Muscle layer of colon (tissue), 2 donors: ENCODE measurements around the gene KLHL22.

Source experiments
- H3K27ac ChIP-seq: one replicate; pipeline ENCODE4 v1.7.0; 2013; ENCODE audit warnings: low read depth, mild to moderate bottlenecking, low read length, moderate library complexity
- H3K27me3 ChIP-seq, 2 donors: one replicate each; pipeline ENCODE4 v1.7.0; 2013; ENCODE audit warnings: low read length in 2 of 2, mild to moderate bottlenecking in 2 of 2; ENCODE audit not compliant: insufficient read depth in 2 of 2, control insufficient read depth in 1 of 2
- H3K36me3 ChIP-seq: one replicate; pipeline ENCODE4 v1.7.0; 2013; ENCODE audit warnings: mild to moderate bottlenecking, low read length; ENCODE audit not compliant: insufficient read depth
- H3K4me1 ChIP-seq: one replicate; pipeline ENCODE4 v1.7.0; 2013; ENCODE audit warnings: mild to moderate bottlenecking, low read length; ENCODE audit not compliant: insufficient read depth
- H3K4me3 ChIP-seq, 2 donors: one replicate each; pipeline ENCODE4 v1.7.0; 2013; ENCODE audit warnings: low read length in 2 of 2, low read depth in 1 of 2, mild to moderate bottlenecking in 1 of 2, moderate library complexity in 1 of 2
- H3K9ac ChIP-seq: one replicate; pipeline ENCODE4 v1.7.0; 2013; ENCODE audit warnings: low read length
- H3K9me3 ChIP-seq: one replicate; pipeline ENCODE4 v1.7.0; 2013; ENCODE audit warnings: mild to moderate bottlenecking, low read length
- donor health status: abdominal sarcoma.
- donor health status: Adenocarcinoma of cecum.

The KLHL22 gene

DNA sequence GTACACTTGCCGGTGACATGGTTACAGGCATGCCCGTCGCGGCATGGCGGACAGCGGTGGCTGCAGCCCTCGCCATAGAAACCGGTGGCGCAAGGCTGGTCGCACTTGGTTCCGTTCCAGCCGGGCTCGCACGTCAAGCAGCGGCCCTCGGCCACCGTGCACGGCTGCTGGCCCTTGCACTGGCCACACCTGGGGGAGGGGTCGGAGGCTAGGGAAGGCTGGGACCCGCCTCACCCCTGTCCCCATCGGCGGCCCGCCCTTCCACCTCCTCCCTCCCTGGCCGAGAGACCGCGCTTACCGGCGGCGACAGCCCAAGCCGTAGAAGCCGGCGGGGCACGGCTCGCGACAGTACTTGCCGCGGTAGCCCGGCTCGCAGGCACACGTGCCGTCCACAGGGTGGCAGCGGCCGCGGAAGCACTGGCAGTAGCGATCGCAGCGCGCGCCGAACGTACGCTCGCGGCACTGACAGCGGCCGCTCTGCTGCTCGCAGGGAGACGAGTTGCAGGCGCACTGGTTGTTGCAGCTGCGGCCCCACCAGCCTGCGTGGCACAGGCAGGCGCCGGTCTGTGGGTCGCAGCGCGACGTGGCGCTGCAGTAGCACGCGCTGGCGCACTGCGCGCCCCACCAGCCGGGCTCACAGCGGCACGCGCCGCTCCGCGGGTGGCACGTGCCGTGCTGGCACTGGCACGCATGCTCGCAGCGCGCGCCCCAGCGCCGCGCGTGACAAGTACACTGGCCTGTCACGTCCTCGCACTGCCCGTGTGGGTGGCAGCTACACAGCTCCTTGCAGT lies 64.7 kb downstream of the KLHL22 start:
- Histone ChIP-seq H3K27me3 (peaks cover 0 to under 1% of the 10 kb centered on the region in 2 donors), H3K9ac (no peak overlapping the region), H3K4me1 (peaks cover 8% of the 10 kb centered on the region), H3K9me3 (no peaks in the 10 kb centered on the region), H3K36me3 (peaks cover 10% of the 10 kb centered on the region), H3K27ac (no peak overlapping the region), H3K4me3 (peak overlapping the region in 1 of 2 donors; percentile 20)

DNA sequence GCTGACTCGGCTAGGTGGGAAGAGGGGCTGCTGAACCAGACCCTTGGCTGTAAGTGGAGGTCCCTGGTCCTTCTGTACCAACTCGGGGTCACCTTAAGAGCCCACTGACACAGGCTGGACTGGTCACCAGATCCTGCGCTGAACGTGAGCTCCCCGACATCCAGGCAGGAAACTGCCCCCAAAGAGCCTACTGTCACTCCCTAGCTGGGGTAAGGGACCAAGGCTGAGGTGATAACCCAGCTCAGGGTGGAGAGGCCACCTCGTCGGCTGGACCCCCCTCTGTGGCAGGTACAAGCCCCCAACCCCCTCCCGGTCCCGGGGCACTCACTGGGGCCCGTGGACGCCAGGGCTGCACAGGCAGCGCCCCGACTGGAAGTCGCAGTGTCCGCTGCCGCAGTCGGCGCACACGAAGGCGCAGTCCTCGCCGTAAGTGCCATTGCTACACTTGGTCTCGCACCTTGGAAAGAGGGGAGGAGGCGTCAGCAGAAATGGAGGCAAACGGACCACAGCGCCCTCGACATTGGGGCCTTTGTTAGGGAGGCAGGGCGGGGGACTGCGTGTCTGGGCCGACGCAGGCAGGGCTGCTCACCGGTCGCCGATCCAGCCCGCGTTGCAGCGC lies 65.4 kb downstream of the KLHL22 start:
- no peak overlapping the region for H3K9ac ChIP-seq
- H3K36me3 ChIP-seq, result peaks cover 10% of the 10 kb centered on the region
- no peaks in the 10 kb centered on the region for H3K9me3 ChIP-seq
- no peak overlapping the region for H3K4me3 ChIP-seq
- H3K4me1 ChIP-seq, result peaks cover 1% of the 10 kb centered on the region
- H3K27me3 ChIP-seq, result no peaks in the 10 kb centered on the region
- no peak overlapping the region for H3K27ac ChIP-seq

DNA sequence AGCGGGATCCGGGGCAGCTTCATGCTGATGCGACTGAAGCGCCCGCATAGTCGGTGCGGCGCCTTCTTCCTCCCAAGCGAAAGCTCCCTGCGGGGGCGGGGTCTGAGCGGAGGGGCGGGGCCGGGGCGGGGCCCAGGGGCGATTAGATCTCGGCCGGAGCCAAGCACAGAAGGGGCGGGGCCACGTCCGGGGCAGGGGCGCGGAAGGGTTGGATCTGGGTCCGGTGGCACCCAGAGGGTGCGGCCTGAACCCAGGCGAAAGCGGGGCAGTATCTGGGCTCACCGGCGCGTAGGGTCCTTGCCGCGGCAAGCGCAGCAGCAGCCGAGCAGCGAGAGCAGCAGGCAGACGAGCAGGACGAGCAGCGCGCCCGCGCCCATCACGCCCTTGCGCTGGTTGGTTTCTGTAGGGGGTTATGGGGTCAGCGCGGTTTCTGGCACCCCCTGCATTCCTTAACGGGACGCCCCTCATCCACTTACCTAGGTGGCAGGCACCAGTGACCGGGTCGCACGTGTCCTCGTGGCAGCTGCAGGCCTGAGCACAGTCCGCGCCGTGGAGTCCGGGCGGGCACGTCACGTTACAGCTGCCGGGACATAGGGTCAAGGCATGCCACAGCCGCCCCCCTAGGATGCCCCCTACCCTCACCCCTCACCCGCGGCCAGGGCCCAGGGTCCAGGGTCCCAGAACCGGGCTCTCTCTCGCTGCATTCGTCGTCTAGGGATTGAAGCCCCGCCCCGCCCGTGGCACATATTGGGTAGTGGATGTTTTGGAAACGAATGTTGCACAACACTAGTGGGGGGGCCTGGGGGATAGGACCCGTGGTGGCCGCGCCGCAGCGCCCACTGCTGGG lies 66.1 kb downstream of the KLHL22 start:
- Histone ChIP-seq H3K4me3 (no peak overlapping the region), H3K27ac (no peak overlapping the region), H3K9ac (no peak overlapping the region), H3K36me3 (peaks cover 10% of the 10 kb centered on the region), H3K9me3 (no peaks in the 10 kb centered on the region), H3K27me3 (no peaks in the 10 kb centered on the region), H3K4me1 (peaks cover 3% of the 10 kb centered on the region)

DNA sequence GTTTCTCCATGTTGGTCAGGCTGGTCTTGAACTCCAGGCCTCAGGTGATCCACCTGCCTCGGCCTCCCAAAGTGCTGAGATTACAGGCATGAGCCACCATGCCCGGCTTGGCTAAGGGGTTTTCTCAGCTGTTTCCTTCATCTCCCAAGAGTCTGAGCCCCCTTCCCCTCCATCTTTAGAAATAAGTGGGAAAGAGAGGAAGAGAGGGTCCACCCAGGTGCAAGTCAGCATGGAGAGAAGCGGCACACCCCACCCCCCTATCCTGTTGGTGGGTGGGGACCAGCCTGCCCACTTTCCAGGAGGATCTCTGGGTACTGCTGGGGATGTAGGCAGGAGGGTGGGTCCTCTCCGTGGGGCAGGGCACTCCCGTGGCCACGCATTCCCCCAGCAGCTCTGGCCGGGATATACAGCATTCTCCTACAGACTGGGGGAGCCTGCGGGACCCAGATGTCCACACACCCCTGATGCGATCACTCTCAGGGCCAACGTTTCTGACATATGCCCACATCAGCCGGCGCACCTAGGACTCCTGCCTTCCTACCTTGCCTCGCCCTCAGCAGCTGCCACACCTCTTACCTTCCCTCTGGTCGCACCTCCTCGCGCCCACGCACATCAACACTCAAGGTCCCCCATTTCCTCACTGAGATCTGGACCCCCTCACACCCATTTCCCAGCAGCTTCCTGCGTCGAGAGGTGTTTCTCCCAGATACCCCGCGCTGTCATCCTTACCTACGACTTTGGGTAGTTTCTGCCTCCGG lies 66.9 kb downstream of the KLHL22 start:
- Histone ChIP-seq H3K9ac (no peak overlapping the region), H3K27ac (no peak overlapping the region), H3K27me3 (no peaks in the 10 kb centered on the region), H3K4me1 (peaks cover 11% of the 10 kb centered on the region), H3K4me3 (no peak overlapping the region), H3K9me3 (no peaks in the 10 kb centered on the region), H3K36me3 (peaks cover 10% of the 10 kb centered on the region)

DNA sequence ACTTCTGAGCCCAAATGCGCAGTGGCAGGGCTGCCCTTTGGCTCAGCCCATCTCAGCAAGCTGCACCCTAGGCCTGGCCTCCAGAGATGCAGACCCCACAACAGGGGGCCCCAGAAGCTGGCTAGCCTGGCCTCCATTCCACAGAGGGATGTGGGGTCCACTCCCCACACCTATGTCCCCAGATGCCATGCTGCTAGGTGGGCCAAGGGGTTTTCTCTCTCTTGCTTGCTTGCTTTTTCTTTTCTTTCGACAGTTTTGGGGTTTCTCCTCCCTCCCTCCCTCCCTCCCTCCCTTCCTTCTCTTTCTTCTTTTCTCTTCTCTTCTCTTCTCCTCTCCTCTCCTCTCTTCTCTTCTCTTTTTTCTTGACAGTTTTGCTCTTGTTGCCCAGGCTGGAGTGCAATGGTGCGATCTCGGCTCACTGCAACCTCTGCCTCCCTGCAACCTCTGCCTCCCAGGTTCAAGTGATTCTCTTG lies 67.6 kb downstream of the KLHL22 start:
- Histone ChIP-seq H3K9ac (no peak overlapping the region), H3K27ac (no peak overlapping the region), H3K4me3 (no peak overlapping the region), H3K9me3 (no peaks in the 10 kb centered on the region), H3K27me3 (no peaks in the 10 kb centered on the region), H3K36me3 (peaks cover 10% of the 10 kb centered on the region), H3K4me1 (peaks cover 18% of the 10 kb centered on the region)

DNA sequence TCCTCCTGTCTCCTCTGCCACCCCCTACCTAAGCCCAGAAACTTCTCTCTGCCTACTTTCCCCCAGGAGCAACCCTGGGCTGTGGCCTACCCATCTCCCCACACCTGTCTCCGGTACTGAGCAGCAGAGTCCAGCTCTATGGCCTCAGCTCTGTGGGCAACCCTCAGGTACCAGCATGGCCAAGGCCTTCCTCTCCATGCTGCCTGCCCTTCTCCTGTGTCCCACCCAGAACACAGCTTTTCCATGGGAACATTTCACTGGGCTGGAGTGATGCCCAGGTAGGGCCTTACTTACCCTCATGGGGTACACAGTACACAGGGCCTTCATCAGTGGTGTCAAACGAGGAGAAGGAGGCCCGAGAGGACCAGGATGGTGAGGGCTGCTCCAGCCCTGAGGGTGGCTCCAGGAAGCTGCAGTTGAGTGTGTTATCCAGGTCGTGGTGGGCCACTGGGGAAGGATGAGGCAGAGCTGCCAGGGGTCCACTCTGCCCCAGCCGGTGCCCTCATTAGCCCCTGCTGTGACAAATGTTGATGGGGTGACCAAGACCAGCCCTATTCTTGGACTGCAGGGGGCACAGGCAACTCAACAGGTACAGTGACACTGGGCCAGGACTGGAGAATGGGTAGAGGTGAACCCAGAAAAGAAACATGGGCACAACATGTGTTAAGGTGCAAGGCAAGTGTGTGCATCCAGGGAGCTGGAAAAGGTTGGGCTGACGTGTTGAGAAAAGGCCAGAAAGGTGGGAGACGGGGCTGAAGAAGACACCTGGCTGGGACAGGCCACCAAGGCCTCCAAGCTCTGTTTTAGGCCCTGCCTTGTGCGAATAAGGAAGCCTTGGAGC lies 68.3 kb downstream of the KLHL22 start:
- H3K9ac ChIP-seq, result no peak overlapping the region
- no peak overlapping the region for H3K4me3 ChIP-seq
- no peaks in the 10 kb centered on the region for H3K9me3 ChIP-seq
- no peaks in the 10 kb centered on the region for H3K27me3 ChIP-seq
- no peak overlapping the region for H3K27ac ChIP-seq
- H3K36me3 ChIP-seq, result peaks cover 10% of the 10 kb centered on the region
- H3K4me1 ChIP-seq, result peaks cover 24% of the 10 kb centered on the region

DNA sequence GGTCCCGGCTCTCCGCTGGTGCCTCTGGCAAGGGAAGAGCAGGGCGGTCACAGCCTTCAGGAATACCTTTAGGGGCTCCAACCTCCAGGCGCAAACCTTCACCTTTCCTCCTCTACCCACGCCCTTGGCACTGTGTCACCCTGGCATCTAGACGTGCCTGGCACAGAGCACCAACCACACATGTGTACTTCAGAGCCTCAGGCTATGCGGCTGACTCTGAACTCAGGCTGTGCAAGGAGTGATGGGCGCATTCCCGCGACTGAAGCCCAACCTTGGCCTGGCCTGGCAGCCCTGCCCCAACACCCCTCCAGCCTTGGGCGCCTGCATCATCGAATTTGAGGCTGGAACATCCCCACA lies 69.4 kb downstream of the KLHL22 start:
- no peak overlapping the region for H3K9ac ChIP-seq
- H3K36me3 ChIP-seq, result peaks cover 10% of the 10 kb centered on the region
- no peaks in the 10 kb centered on the region for H3K27me3 ChIP-seq
- H3K9me3 ChIP-seq, result no peaks in the 10 kb centered on the region
- H3K4me3 ChIP-seq, result no peak overlapping the region
- peaks cover 27% of the 10 kb centered on the region for H3K4me1 ChIP-seq
- no peak overlapping the region for H3K27ac ChIP-seq

DNA sequence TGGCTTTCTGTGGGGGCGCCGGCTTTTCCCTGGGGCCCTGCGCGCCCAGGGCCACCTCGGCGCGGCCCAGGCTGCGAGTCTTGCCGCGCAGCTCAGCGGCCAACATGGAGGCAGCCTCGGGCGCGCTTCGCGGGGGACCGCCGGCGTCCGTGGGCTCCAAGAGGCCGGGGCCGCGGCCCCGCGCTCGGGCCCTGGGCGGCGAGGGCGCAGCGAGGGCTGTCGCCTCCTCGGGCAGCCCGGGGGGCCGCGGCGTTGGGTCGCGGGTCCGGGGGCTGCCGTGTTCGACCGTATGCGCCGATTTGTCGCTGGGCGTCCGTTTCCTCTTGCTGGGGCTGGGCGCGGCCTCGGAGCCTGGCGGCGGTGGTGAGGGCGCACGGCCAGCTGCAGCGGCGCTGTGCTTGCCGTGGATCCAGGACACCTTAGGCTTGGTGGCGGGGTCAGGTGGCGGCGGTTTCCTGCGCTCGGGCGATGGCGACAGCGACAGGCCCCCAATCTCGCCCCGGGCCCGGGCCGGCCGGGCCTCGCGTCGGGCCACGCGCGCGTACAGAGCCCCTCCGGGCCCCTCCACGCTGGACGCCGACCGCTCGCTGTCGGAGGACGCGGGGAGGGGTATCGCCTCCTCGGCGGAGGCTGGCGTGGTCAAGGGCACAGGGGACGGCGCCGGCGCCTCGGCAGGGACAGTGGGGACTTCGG lies 69.9 kb downstream of the KLHL22 start:
- H3K9me3 ChIP-seq, result no peaks in the 10 kb centered on the region
- H3K4me1 ChIP-seq, result peaks cover 27% of the 10 kb centered on the region
- no peak overlapping the region for H3K27ac ChIP-seq
- H3K4me3 ChIP-seq, result no peak overlapping the region
- no peak overlapping the region for H3K9ac ChIP-seq
- H3K36me3 ChIP-seq, result peaks cover 10% of the 10 kb centered on the region
- no peaks in the 10 kb centered on the region for H3K27me3 ChIP-seq

DNA sequence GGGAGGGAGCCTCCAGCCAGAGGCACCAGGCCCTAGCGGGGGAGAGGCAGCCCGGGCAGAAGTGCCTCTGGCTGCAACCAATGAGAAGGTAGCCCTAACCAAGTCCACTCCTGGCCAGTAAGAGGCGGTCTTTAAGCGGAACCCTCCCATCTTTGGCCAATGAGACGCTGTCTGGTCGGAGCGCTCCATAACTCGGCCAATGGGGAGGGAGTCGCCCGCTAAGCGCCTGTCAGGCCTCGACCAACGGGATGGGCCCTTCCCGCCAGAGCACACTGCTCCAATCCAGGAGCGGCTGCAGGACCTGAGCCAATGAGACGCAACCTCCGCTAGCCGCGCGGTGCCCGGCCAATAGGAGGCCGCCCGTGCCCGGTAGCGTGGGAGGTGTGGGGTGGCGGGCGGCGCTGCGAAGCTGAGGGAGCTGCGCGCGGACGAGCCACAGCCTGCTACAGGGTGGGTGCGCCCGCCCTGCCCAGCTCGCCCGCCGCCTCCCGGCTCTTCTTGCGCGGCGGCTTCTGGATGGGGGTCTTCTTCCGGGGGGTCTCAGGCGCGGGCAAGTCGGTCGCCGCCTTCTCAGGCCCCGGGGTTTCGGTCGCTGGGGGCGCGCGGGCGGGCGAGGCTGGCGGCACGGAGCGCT lies 70.5 kb downstream of the KLHL22 start:
- H3K4me3 ChIP-seq, result no peak overlapping the region

DNA sequence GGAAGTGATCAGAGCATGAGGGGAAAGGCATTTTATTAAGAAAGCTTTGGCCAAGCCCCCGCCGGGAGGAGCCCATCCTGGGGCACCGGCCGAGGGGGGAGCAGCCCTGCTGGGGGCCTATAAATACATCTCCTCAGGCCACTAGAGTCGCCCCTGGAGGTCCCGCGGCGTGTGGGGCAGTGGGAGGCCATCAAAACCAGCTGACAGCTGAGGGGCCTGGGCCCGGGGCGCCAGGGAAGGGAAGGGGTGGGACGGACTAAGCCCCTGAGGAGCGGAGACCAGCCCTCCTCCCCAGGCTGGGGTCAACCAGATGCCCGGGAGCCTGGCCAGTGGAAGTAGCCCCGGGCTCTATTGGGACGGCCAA lies 71.0 kb downstream of the KLHL22 start:
- H3K4me3 ChIP-seq, result no peak overlapping the region
- H3K9me3 ChIP-seq, result no peaks in the 10 kb centered on the region
- H3K9ac ChIP-seq, result no peak overlapping the region
- peaks cover 27% of the 10 kb centered on the region for H3K4me1 ChIP-seq
- H3K27ac ChIP-seq, result peak overlapping the region; percentile 39
- H3K27me3 ChIP-seq, result no peaks in the 10 kb centered on the region
- peaks cover 10% of the 10 kb centered on the region for H3K36me3 ChIP-seq

More for the DNA sequence above, 70.5 kb downstream of the KLHL22 start:
- Histone ChIP-seq H3K9me3 (no peaks in the 10 kb centered on the region), H3K27me3 (no peaks in the 10 kb centered on the region), H3K27ac (no peak overlapping the region), H3K36me3 (peaks cover 10% of the 10 kb centered on the region), H3K9ac (no peak overlapping the region), H3K4me1 (peaks cover 27% of the 10 kb centered on the region)
